NCI-H748 (cell line): ENCODE measurements around the gene DNAH14.
"Not testable (repeated sequence)": the region's sequence is repeated elsewhere in the genome, so short reads cannot be mapped to it uniquely, and the experiment has no call there.

Experiments used
- DNase-seq: peaks from one replicate; lab custom pipeline; 2025; ENCODE audit not compliant: unreplicated experiment; lab: John Stamatoyannopoulos, UW

Gene DNAH14

DNA sequence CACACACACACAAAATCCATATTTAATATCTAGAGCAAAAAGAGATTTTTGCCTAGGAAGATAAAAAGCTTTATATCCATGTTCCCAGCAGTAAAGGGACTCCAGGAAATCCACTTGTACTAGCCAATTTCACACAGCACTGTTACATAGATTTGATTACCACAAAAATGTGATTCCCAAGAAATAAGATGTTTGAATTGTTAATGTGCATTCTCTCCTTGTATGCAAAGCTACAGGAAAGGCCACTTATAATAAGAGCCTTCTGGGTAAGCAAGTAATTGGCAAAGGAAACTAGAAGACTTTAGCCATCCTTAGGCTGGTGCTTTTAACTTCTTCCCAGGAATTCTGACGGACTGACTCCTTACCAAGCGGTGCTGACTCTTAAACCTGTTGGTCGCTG lies 409.1 kb downstream of the DNAH14 start:
- no peak for DNase-seq

DNA sequence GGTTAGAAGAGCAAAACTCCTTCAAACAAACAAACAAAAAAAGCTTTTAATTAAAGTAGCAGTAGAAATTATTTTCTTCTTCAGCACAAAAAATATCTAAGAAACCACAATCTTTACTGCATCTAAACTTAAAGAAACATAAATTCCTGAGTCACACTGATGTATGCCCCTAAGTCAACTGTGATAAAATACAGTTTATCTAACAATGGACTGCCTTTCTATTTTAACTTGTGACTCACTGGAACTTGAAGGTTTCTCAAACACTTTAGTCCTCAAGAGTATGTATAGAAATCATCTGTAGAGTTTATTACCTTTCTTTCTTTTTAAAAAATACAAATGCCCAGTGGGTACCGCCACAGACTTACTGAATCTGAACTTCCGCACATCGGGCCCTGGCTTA lies 412.2 kb downstream of the DNAH14 start:
- DNase-seq: no peak

- DNase-seq: no peak
Measured at GRCh38 chr1:225342695-225343094, 413.2 kb downstream of the DNAH14 start.

- peak; percentile 10 for DNase-seq
Measured at GRCh38 chr1:225343618-225344017, 414.1 kb downstream of the DNAH14 start.

GRCh38 chr1:225347123-225347683 lies 417.7 kb downstream of the DNAH14 start:
- DNase-seq: no peak

- DNase-seq: no peak
Measured at GRCh38 chr1:225348400-225348799, 418.9 kb downstream of the DNAH14 start.

DNA sequence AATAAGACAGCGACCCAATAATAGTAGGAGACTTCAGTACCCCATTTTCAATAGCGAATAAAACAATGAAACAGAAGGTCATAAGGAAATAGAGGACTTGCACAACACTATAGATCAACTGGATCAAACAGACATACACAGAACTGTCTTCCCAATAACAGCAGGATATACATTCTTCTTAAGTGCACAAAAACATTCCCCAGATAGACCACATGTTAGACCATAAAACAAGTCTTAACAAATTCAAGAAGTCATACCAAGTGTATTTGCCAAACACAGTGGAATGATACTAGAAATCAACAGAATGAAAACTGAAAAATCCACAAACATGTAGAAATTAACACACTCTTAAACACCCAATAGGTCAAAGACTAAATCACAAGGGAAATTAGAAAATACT lies 420.4 kb downstream of the DNAH14 start:
- DNase-seq: no peak

DNA sequence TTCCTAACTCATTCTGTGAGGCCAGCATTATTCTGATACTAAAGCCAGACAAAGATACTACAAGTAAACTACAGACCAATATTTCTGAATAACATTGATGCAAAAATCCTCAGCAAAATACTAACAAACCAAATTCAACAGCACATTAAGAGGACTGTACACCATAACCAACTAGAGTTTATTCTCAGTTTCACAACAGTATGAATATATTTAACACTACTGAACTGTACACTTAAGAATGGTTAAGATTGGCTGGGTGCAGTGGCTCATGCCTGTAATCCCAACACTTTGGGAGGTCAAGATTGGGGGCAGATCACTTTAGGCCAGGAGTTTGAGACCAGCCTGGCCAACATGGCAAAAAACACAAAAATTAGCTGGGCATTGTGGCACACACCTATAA lies 421.4 kb downstream of the DNAH14 start:
- no peak for DNase-seq

DNA sequence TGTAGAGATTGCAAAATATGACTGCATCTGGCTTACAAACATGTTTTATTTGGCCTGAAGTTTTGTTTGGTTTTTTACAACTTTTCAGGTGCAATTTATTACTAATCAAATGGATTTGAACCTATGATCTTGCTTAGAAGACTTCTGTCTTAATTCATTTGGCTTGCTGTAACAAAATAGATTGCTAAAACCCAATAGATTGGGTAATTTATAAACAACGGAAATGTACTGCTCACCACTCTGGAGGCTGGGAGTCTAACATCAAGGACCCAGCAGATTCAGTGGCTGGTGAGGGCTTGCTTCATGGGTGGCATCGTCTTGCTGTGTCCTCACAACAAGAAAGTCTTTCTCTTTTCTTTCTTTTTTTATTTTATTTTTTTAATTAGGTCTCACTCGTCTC lies 425.4 kb downstream of the DNAH14 start:
- DNase-seq: no peak

GRCh38 chr1:225355863-225356262 lies 426.4 kb downstream of the DNAH14 start:
- no peak for DNase-seq

DNA sequence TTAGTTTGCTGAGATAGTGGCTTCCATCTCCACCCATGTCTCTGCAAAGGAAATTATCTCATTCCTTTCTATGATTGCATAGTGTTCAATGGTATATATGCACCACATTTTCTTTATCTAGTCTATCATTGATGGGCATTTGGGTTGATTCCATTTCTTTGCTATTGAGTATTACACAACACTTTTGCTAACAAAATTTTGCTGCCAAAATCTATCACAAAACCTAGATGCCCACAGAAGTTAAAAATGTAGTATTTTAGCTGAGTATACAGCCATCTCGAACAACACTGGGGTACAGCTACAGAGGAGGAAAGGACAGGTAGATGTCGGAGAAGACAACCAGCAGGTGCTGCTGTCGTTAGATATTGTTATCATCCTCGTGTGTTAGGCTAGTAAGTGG lies 430.6 kb downstream of the DNAH14 start:
- no peak for DNase-seq

DNA sequence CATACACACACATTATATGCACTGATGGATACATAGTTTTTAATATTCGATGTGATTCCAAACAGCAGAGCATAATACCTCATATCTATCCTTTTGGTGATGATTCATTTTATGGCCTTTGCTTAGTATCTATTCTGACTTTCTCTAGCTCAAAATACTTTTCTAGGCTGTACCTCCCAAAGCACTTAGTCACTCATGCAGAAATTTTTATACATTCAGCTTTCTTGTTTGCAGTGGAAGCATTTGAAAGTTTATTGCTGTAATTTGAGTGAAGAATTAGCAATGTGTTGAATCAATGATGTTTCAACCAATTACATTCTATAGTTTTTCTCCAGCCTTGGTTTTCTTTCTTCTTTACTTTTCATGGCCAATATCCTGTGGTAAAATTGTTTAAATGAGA lies 431.7 kb downstream of the DNAH14 start:
- no peak for DNase-seq

- no peak for DNase-seq
Measured at GRCh38 chr1:225362805-225363204, 433.3 kb downstream of the DNAH14 start.

DNA sequence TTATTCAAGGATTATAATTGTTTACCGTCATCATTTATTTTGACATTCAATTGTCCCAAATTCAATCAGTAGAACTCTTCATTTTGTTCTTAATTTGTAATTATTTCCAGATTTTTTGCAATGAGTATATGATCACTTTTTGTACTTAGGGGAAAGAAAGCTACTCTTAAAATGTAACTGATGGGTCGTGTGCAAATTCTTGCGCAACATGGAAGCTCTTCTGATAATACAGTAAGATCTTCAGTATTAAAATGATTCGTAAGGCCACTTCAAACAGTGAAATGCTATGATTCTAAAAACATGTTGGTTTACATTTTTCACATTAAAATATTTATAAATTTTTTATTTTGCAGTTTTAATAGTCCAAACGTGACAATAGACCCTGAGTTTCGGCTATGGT lies 435.0 kb downstream of the DNAH14 start:
- DNase-seq: no peak

DNA sequence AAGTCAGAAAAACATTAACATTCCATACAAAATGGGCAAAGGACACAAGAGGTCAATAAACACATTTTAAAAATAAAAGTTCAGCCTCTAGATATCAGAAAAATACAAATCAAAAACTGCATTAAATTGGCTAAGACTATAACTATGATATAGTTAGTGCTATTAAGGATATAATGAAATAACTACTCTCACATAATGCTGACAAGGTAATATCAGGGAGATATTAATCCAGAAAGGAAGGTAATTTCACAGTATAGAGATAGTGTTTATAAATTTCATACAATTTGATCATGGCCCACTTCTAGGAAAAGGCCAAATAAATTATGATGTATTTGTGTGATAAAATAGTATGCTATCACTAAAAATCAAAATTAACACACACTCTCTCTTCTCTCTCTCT lies 436.5 kb downstream of the DNAH14 start:
- DNase-seq: no peak

GRCh38 chr1:225366552-225366951 lies 437.1 kb downstream of the DNAH14 start:
- no peak for DNase-seq

DNA sequence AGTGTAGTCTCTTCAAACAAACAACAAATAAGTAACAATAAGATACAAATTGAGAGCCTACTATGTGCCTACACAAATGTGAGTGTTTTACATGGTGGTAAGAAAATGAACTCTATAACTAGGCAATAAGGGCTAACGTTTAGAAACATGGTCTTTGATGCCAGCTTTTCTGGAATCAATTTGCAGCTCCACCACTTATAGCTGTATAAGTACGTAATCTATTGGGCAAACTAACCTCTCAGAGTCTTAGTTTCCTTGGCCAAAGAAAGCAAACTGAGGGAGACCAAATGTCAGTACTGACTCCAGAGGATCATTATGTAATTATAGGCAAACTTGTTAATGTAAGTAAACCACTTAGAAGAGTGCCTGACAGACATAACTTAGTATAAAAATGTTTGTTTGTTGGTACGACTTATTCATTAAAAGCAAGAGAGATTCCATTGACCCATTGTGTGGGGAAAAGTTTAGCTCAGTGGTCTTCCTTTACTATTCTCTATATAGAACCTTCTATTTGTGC lies 438.6 kb downstream of the DNAH14 start:
- no peak for DNase-seq

DNA sequence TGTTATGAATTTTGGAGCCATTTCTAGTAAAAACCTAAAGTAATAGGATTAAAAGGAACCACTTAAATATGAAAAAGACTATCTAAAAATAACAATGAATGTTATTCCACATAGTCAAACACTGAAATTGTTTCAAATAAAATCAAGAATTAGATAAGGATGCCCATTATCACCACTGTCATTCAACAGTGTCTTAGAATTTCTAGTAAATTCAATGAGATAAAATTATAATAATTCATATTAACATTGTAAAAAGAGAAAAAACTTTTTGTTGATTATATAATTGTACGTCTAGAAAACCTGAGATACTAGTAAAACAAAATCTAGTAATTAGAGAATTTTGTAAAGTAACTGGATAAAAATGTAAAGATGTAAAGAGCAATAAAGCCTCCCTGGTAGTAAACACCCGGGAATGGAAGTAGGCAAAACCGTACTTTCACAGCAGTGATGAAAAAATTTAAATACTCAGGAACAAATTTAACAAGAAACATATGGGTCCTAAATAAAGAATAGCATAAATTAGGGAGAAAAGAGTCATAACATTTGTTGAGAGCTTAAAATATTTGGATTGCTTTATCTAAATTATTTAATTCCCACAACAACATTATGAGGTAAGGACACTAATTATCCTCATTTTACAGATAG lies 442.0 kb downstream of the DNAH14 start:
- no peak for DNase-seq

- DNase-seq: no peak
Measured at GRCh38 chr1:225373155-225373554, 443.7 kb downstream of the DNAH14 start.

GRCh38 chr1:225374996-225375395 lies 445.5 kb downstream of the DNAH14 start:
- DNase-seq: no peak

DNA sequence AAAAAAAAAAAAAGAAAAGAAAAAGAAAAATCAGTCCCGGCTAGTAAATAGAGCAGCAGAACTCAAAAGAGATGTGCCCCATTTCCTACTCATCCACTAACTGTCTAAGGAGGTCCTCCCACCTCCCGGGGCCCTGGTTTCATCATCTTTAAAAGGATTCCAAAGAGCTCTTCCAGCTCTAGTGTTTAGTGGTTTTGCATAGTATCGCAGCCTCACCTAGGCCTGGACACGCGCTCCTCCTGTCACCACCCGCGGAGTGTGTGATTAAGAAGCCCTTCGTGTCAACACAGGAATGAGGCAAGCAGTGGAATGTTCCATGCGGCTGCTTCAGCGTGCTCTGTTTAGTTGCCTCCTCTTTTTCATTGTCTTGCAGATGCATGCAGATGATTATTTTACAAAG lies 449.4 kb downstream of the DNAH14 start:
- peak; percentile 6 for DNase-seq

- no peak for DNase-seq
Measured at GRCh38 chr1:225380691-225381090, 451.2 kb downstream of the DNAH14 start.

GRCh38 chr1:225386860-225387259 lies 457.4 kb downstream of the DNAH14 start:
- not testable (repeated sequence) for DNase-seq
